GM12892 (cell line): ENCODE measurements around the gene CTAGE8.
"Not testable (repeated sequence)": the region's sequence is repeated elsewhere in the genome, so short reads cannot be mapped to it uniquely, and the experiment has no call there.

Experiments
- POLR2A ChIP-seq: IDR thresholded peaks from 2 replicates; pipeline ENCODE4 v1.6.1; 2011; ENCODE audit warnings: low read depth, low read length, control low read depth
- POLR2AphosphoS5 ChIP-seq: IDR thresholded peaks from 2 replicates; pipeline ENCODE4 v1.6.1; 2011; ENCODE audit warnings: low read depth, low read length, control low read depth

GRCh38 chr7:144262128-144262527, 7.0 kb downstream of the CTAGE8 start:
- TF ChIP-seq POLR2AphosphoS5, POLR2A: not testable (repeated sequence)
